GM18951 (cell line): ENCODE data around the gene LRIF1.
"Not testable (repeated sequence)": the region's sequence is repeated elsewhere in the genome, so short reads cannot be mapped to it uniquely, and the experiment has no call there.

Source experiments
- POLR2A ChIP-seq: IDR thresholded peaks from 4 replicates; pipeline ENCODE4 v1.6.1; 2011; ENCODE audit warnings: mild to moderate bottlenecking; ENCODE audit not compliant: insufficient read length, insufficient read depth; ENCODE audit errors: extremely low read depth
- in situ Hi-C: fragments of 300-500 bp; cut with MboI; formaldehyde crosslinking; loops from one replicate; pipeline ENCODE4 v1.12.0; 2022; ENCODE audit warnings: low sequenced_read_pairs, mixed read lengths, inconsistent platforms; ENCODE audit not compliant: unreplicated experiment

The LRIF1 gene

DNA sequence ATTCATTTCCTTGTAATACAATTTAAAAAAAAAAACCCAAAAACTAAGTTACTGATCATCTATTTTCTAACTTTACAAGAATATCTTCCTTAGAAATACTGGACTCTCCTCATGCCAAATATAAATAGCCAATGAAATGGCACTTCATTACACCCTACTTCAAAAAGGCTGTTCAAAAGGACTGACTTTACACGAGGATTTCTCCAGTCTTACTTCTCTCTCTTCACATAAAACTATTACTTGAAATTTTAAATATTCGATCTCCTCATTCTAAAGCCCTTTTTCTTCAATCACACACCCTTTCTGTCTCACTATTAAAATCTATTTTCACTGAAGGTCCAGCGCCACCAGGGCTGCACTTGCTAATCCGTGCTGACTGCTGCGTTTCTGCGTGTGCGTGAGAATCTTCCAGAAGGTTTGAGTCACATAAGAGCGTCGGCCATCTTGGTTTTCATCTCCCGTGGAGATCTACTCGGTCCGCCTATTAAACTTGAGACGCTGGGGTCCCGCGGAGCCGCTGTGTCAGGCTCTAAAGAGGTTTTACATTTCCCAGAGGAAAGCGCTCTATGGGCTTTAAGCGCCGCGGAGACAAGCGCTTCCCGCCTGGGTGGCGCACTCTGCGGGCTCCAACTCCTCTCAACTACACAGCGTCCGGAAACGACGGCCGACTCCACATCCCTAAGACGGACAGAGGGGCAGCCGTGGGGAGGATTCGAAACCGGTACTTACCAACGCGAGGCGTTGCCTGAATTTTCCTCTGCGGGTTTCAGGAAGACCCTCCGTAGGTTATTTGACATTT lies 631 bp downstream of the LRIF1 start:
- in situ Hi-C loops, result no loop called here
- TF ChIP-seq POLR2A, result no peak

DNA sequence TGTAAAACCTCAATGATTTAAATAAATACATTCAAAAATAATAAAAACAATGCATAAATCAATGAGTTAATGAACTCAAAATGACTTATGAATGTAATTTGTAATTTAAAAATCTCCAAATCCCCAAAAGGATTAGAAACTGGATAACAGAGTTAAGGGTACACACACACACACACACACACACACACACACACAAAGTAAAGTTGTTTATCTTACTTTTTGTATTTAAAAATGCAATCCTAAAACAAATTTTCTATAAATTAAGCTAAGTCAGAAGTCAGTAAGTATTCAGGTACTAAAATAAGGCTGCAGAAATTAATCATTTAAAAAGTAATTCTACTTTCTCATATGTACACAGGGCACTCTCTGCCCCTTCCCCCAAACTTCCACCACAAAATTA lies 1.8 kb downstream of the LRIF1 start:
- TF ChIP-seq POLR2A, result no peak
- in situ Hi-C loops, result no loop called here

GRCh38 chr1:110960777-110961420 lies 2.8 kb downstream of the LRIF1 start:
- TF ChIP-seq POLR2A, result no peak
- in situ Hi-C loops, result no loop called here

- in situ Hi-C loops, result no loop called here
- no peak for TF ChIP-seq POLR2A
These were observed 5.9 kb downstream of the LRIF1 start for GRCh38 chr1:110957798-110958197.

- TF ChIP-seq POLR2A, result no peak
- in situ Hi-C loops, result no loop called here
These were observed 7.1 kb downstream of the LRIF1 start for GRCh38 chr1:110956586-110956985.

DNA sequence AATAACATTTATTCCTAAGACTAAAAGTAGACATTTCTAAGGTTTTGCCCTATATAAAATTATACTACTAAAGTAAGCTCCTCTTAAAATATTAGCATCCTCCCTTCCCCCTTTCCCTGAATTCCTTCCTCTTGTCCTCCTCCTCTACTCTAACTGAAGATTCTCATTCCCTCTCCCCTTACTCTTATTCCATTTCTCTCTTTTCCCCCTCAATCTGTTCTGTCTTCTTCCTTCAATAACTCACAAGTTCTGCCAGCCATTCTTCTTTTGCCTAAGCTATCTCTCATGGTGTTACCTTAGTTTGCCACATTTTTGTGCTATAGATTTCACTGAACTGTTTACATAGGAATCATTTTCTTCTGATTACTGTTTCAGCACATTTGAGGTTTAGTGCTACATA lies 10.7 kb downstream of the LRIF1 start:
- TF ChIP-seq POLR2A, result no peak
- in situ Hi-C loops, result no loop called here

DNA sequence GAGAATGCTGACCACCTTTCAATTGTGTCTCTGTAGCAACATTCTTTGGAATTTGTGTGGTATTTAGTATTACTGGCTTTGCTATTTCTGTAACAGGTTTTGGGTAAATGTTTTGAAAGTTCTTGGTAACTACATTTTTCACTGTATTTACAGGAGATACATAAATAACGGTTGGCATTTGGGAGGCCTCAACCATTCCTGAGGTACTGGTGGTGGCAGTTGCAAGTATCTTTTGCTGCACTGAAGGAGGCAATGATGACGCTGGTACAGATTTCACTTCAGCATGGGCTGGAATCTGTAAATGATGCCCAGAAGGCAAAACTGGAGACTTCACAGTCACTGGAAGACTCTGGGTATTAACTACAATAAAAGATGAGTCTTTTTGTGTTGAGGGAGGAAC lies 11.7 kb downstream of the LRIF1 start:
- TF ChIP-seq POLR2A, result no peak
- in situ Hi-C loops, result no loop called here

DNA sequence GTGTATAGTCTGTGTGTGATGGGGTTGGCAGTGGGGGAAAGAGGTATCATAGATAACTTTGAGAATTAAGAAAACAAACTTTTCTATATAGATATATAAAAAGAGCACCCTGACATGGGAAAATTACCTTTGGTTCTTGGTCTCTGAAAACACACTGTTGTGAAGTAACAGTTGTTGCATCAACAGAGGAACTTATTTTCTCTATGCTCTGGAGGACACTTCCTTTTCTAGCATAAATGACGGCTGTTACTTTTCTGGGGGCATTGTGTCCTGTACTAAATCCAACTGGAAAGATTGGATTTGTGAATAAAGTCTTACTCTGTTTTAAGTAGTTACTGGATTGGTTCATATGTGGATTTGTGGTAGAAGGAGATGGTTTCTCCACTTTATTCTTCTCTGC lies 12.6 kb downstream of the LRIF1 start:
- in situ Hi-C loops, result no loop called here
- TF ChIP-seq POLR2A, result no peak

GRCh38 chr1:110948038-110948810 lies 15.5 kb downstream of the LRIF1 start:
- in situ Hi-C loops, result no loop called here
- no peak for TF ChIP-seq POLR2A

DNA sequence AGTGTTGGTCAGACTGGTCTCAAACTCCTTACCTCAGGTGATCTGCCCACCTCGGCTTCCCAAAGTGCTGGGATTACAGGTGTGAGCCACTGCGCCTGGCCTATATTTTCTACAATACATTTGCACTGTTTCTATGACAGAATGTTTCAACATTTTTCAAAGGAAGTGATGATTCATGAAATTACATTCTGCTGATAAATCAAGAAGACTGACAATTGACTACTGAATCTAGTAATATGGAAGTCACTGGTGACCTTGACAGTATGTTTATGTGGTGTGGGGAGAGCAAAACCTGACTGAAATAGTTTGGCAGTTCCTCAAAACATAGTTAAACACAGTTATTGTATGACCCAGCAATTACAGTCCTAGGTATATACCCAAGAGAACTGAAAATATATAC lies 18.1 kb downstream of the LRIF1 start:
- TF ChIP-seq POLR2A, result no peak
- in situ Hi-C loops, result no loop called here

GRCh38 chr1:110944806-110945205 lies 18.9 kb downstream of the LRIF1 start:
- TF ChIP-seq POLR2A, result no peak
- in situ Hi-C loops, result no loop called here

GRCh38 chr1:110936567-110936966 lies 27.2 kb downstream of the LRIF1 start:
- TF ChIP-seq POLR2A, result no peak
- in situ Hi-C loops, result no loop called here

- in situ Hi-C loops, result not testable (repeated sequence)
These were observed 32.6 kb downstream of the LRIF1 start for GRCh38 chr1:110931097-110931496.

DNA sequence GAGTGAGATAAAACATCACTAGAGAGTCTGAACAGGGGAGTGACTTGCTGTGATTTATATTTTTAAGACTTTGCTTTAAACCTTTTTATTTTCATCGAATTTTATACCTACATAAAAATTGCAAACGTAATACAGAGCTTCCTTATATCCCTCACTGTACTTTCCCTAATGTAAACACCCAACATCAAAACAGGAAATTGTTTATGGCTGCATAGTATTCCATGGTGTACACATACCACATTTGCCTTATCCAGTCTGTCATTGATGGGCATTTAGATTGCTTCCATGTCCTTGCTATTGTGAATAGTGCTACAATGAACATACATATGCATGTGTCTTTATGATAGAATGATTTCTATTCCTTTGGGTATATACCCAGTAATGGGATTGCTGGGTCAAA lies 34.8 kb downstream of the LRIF1 start:
- in situ Hi-C loops, result no loop called here

More for the DNA sequence above, 34.8 kb downstream of the LRIF1 start:
- TF ChIP-seq POLR2A, result no peak
